SK-N-SH treated with all-trans-retinoic acid at 6 μM for 48 hours (cell line): ENCODE results near the gene CWC15.
A peak's percentile ranks its signal among the peaks of the same experiment; 100 is the strongest.

Experiments
- ATAC-seq: fragments of 200-7000 bp; cut with Tn5 transposase; 3 replicates; pipeline ENCODE4 v1.9.1; 2020; ENCODE audit warnings: mild to moderate bottlenecking, moderate library complexity
- ARNTL ChIP-seq: fragments of 450-650 bp; formaldehyde crosslinking; IDR thresholded peaks from 2 replicates; pipeline ENCODE4 v1.5.0; 2020; ENCODE audit warnings: low read depth, mild to moderate bottlenecking, moderate library complexity, borderline replicate concordance
- BACH2 ChIP-seq: fragments of 250-450 bp; sonication (Bioruptor Pico); IDR thresholded peaks from 2 replicates; pipeline ENCODE4 v1.9.0; 2021; ENCODE audit warnings: mild to moderate bottlenecking, borderline replicate concordance
- CSDC2 ChIP-seq: fragments of 250-450 bp; sonication (Bioruptor Pico); IDR thresholded peaks from 2 replicates; pipeline ENCODE4 v1.5.0; 2020; ENCODE audit warnings: mild to moderate bottlenecking, moderate library complexity
- CSRNP3 ChIP-seq: fragments of 250-450 bp; sonication (Bioruptor Pico); IDR thresholded peaks from 2 replicates; pipeline ENCODE4 v1.5.1; 2021; ENCODE audit warnings: mild to moderate bottlenecking, moderate library complexity
- ESRRG ChIP-seq: fragments of 250-450 bp; sonication (Bioruptor Pico); IDR thresholded peaks from 2 replicates; pipeline ENCODE4 v1.6.1; 2021; ENCODE audit warnings: mild to moderate bottlenecking
- GLIS3 ChIP-seq: fragments of 250-450 bp; sonication (Bioruptor Pico); IDR thresholded peaks from 2 replicates; pipeline ENCODE4 v1.5.0; 2020; ENCODE audit warnings: mild to moderate bottlenecking, moderate library complexity
- ISL1 ChIP-seq: fragments of 250-450 bp; sonication (Bioruptor Pico); IDR thresholded peaks from 2 replicates; pipeline ENCODE4 v2.1.2; 2022; ENCODE audit warnings: mild to moderate bottlenecking, moderate library complexity
- OSR1 ChIP-seq: fragments of 250-450 bp; sonication (Bioruptor Pico); IDR thresholded peaks from 2 replicates; pipeline ENCODE4 v1.8.0; 2022; ENCODE audit warnings: moderate library complexity, mild to moderate bottlenecking, inconsistent platforms
- PPARA ChIP-seq: fragments of 250-450 bp; sonication (Bioruptor Pico); IDR thresholded peaks from 2 replicates; pipeline ENCODE4 v1.5.0; 2020; ENCODE audit warnings: mild to moderate bottlenecking, borderline replicate concordance
- RARB ChIP-seq: fragments of 250-450 bp; sonication (Bioruptor Pico); IDR thresholded peaks from 2 replicates; pipeline ENCODE4 v1.8.0; 2021; ENCODE audit warnings: mild to moderate bottlenecking, moderate library complexity
- SNAI2 ChIP-seq: fragments of 250-450 bp; sonication (Bioruptor Pico); IDR thresholded peaks from 2 replicates; pipeline ENCODE4 v1.5.0; 2020; ENCODE audit warnings: mild to moderate bottlenecking, moderate library complexity
- TCF4 ChIP-seq: fragments of 250-450 bp; sonication (Bioruptor Pico); IDR thresholded peaks from 2 replicates; pipeline ENCODE4 v1.8.0; 2021; ENCODE audit warnings: mild to moderate bottlenecking, moderate library complexity, borderline replicate concordance
- TOX ChIP-seq: fragments of 250-450 bp; sonication (Bioruptor Pico); IDR thresholded peaks from 2 replicates; pipeline ENCODE4 v1.8.0; 2021; ENCODE audit warnings: mild to moderate bottlenecking, moderate library complexity, borderline replicate concordance
- ZC3H10 ChIP-seq: fragments of 250-450 bp; sonication (Bioruptor Pico); IDR thresholded peaks from 2 replicates; pipeline ENCODE4 v1.5.1; 2021; ENCODE audit warnings: mild to moderate bottlenecking, moderate library complexity
- ZFP3 ChIP-seq: fragments of 250-450 bp; sonication (Bioruptor Pico); IDR thresholded peaks from 2 replicates; pipeline ENCODE4 v1.5.0; 2020; ENCODE audit warnings: mild to moderate bottlenecking, moderate library complexity
- ZFP30 ChIP-seq: fragments of 450-650 bp; formaldehyde crosslinking; IDR thresholded peaks from 2 replicates; pipeline ENCODE4 v1.5.0; 2022; ENCODE audit warnings: mild to moderate bottlenecking, moderate library complexity
- ZNF565 ChIP-seq: fragments of 450-650 bp; formaldehyde crosslinking; conservative IDR thresholded peaks from 2 replicates; pipeline ENCODE4 v1.5.0; 2020; ENCODE audit warnings: low read depth, mild to moderate bottlenecking, moderate library complexity
- ZNF70 ChIP-seq: fragments of 450-650 bp; formaldehyde crosslinking; IDR thresholded peaks from 2 replicates; pipeline ENCODE4 v1.5.0; 2020; ENCODE audit warnings: mild to moderate bottlenecking, moderate library complexity
- ZNF8 ChIP-seq: fragments of 450-650 bp; formaldehyde crosslinking; IDR thresholded peaks from 2 replicates; pipeline ENCODE4 v1.5.0; 2020; ENCODE audit warnings: mild to moderate bottlenecking, moderate library complexity
- TF ChIP-seq, protein P1 (sequence below): fragments of 250-450 bp; sonication (Bioruptor Pico); IDR thresholded peaks from 2 replicates; pipeline ENCODE4 v1.5.1; 2020; ENCODE audit warnings: low read depth, mild to moderate bottlenecking, moderate library complexity
- TF ChIP-seq, protein P2 (sequence below): fragments of 250-450 bp; sonication (Bioruptor Pico); IDR thresholded peaks from 2 replicates; pipeline ENCODE4 v1.5.0; 2020; ENCODE audit warnings: mild to moderate bottlenecking, moderate library complexity

CWC15 gene

DNA sequence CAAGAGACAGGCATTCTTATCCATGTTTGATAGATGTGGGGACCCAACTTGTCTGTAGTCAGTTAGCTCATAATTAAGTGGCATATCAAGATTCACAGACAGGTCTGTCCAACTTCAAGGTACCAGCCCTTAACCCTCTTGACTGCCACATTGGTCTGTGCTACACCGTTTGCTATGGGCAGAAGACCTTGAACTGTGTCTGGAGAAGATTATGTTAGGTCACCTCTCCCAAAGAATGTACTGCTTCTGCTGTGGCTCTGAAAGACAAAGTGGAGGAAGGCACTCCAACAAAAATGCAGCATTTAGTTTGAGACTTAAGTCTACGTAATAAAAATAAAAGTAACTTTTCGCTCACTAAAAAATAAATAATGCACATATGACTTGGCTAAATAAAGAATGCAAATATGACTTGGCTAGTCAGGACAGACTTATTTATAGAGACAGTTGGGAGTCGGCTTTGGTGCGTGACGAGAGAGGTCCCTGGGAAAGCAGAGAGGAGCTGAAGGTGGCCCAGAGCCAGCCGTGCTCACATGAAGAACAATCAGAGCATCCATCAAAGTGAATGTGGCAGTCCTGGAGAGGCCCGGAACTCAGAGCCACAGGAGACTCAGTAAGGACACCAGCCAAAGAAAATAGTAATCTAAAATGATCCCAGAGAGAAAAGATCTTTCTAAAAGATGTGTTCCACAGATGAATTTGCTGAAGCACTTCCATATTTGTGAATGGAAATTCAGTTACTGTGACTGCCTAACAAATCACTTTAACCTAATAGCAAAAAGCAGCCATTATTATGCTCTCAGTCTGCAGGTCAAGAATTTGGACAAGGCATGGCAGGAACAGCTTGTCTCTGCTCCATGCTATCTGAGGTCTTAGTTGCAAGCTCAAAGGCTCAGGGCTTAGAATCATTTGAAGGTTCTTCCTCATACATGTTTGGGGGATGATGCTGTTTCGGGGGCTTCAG is 35.0 kb downstream of the CWC15 start:
- TF ChIP-seq TOX (CRISPR knock-in tag) (peak; percentile 3; the same call in 1 of the 2 replicates), ZNF70 (CRISPR knock-in tag) (no peak), OSR1 (no peak), ISL1 (CRISPR knock-in tag) (peak; percentile 81)
- peak; percentile 80 for ATAC-seq

GRCh38 chr11:94934846-94935245 is 38.5 kb downstream of the CWC15 start:
- no peak for ATAC-seq
- TF ChIP-seq TCF4 (CRISPR knock-in tag) (no peak), ISL1 (CRISPR knock-in tag) (no peak), ZC3H10 (CRISPR knock-in tag) (no peak), TOX (CRISPR knock-in tag) (no peak), ZFP30 (CRISPR knock-in tag) (no peak), ARNTL (CRISPR knock-in tag) (no peak), BACH2 (CRISPR knock-in tag) (no peak), OSR1 (no peak), CSDC2 (no peak), CSRNP3 (no peak), GLIS3 (no peak), ZNF8 (CRISPR knock-in tag) (no peak), PPARA (CRISPR knock-in tag) (no peak), ZNF70 (CRISPR knock-in tag) (no peak), SNAI2 (no peak)
- TF ChIP-seq, protein P1, sequence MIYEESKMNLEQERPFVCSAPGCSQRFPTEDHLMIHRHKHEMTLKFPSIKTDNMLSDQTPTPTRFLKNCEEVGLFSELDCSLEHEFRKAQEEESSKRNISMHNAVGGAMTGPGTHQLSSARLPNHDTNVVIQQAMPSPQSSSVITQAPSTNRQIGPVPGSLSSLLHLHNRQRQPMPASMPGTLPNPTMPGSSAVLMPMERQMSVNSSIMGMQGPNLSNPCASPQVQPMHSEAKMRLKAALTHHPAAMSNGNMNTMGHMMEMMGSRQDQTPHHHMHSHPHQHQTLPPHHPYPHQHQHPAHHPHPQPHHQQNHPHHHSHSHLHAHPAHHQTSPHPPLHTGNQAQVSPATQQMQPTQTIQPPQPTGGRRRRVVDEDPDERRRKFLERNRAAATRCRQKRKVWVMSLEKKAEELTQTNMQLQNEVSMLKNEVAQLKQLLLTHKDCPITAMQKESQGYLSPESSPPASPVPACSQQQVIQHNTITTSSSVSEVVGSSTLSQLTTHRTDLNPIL (CRISPR knock-in tag) = no peak

GRCh38 chr11:94934362-94934761 is 39.0 kb downstream of the CWC15 start:
- peak; percentile 45 for ATAC-seq

More at GRCh38 chr11:94934362-94934761, 39.0 kb downstream of the CWC15 start:
- TF ChIP-seq, protein P2, sequence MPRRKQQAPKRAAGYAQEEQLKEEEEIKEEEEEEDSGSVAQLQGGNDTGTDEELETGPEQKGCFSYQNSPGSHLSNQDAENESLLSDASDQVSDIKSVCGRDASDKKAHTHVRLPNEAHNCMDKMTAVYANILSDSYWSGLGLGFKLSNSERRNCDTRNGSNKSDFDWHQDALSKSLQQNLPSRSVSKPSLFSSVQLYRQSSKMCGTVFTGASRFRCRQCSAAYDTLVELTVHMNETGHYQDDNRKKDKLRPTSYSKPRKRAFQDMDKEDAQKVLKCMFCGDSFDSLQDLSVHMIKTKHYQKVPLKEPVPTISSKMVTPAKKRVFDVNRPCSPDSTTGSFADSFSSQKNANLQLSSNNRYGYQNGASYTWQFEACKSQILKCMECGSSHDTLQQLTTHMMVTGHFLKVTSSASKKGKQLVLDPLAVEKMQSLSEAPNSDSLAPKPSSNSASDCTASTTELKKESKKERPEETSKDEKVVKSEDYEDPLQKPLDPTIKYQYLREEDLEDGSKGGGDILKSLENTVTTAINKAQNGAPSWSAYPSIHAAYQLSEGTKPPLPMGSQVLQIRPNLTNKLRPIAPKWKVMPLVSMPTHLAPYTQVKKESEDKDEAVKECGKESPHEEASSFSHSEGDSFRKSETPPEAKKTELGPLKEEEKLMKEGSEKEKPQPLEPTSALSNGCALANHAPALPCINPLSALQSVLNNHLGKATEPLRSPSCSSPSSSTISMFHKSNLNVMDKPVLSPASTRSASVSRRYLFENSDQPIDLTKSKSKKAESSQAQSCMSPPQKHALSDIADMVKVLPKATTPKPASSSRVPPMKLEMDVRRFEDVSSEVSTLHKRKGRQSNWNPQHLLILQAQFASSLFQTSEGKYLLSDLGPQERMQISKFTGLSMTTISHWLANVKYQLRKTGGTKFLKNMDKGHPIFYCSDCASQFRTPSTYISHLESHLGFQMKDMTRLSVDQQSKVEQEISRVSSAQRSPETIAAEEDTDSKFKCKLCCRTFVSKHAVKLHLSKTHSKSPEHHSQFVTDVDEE = no peak
- TF ChIP-seq ESRRG (CRISPR knock-in tag) (no peak), BACH2 (CRISPR knock-in tag) (no peak), ISL1 (CRISPR knock-in tag) (no peak), OSR1 (no peak), ZFP3 (no peak), ZNF565 (CRISPR knock-in tag) (no peak), SNAI2 (no peak), ZFP30 (CRISPR knock-in tag) (no peak), ZNF8 (CRISPR knock-in tag) (no peak), CSRNP3 (no peak), ZNF70 (CRISPR knock-in tag) (no peak), GLIS3 (no peak), TOX (CRISPR knock-in tag) (no peak), CSDC2 (no peak), RARB (no peak)
- TF ChIP-seq, protein P1 (CRISPR knock-in tag) = no peak
